HG02610 (cell line): Measurements from ENCODE around the gene ACY1.

ENCODE experiments used
- ATAC-seq: cut with Tn5 transposase; IDR thresholded peaks from one replicate; pipeline ENCODE4 v1.9.1; 2021; ENCODE audit warnings: mild to moderate bottlenecking, moderate library complexity; ENCODE audit not compliant: unreplicated experiment

Gene ACY1

DNA sequence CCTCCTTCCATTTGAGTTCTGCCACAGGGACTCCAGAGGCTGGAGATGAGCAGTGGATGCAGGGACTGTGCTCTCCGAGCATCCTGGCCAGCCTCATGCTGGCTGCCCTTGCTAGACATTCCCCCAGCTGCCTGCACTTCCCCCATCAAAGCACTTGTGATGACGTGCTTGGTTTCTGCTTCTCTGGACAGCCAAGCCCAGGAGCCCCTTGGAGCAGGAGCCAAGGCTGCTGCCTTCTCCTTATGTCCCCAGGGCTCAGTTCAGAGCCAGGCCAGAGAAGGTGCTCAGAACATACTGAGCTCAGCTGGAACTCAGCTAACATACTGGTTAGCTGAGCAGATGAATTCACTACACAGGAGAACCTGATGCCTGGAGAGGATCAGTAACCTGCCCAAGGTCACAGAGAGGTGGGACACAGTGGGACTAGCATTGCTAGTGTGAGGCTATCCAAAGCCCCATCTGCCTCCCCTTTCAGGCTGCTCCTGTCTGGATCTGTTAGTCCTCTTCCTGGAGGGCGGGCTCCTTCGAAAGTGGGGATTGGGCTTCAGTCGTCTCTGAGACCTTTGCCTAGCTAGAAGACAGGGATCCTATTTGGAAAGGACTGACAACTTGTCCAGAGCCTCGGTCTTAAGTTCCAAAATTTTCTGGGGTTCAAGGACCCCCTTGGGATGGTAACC lies 20.3 kb upstream of the ACY1 start:
- no peak for ATAC-seq

DNA sequence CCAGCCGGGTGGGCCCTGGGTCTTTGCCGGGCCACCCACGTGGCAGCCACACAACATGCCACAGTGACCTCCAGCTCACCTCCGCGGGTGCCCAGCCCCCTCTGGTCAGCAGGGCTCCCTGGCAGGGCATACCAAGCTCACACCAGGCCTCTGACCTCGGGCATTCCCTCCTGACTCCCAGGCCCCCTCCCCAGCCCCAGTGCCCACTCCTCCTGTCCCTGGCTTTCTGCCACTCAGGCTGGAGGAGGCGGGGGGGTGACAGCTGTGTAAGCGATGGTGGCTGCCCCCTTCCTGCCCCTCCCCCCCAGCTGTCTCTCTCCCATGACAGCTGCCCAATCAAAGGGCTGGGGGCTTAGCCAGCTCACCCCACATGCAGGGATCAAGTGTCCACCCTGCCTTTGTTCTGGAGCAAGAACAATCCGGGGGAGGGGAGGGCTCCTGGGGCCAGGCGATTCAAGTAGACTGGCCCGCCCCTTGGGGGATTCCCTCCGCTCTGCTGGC lies 19.3 kb upstream of the ACY1 start:
- no peak for ATAC-seq

DNA sequence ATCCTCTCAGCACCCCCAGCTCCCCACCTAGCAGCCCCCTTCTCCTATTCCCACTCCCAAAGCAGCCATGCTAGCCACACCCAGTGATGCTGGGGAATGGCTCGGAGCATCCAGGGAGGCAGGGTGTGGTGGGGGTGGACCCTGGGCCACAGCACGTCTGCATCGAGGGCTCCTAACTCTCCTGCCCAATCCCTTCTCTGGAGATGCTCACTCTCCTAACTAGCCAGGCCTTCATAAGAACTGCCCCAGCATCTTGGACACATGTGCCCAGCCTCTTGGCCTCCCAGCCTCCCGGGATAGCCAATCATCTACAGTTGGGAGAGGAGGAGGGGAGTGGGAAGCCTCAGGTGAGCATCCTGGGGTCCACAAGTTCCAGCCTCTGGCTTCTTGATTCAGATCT lies 18.8 kb upstream of the ACY1 start:
- ATAC-seq, result no peak

DNA sequence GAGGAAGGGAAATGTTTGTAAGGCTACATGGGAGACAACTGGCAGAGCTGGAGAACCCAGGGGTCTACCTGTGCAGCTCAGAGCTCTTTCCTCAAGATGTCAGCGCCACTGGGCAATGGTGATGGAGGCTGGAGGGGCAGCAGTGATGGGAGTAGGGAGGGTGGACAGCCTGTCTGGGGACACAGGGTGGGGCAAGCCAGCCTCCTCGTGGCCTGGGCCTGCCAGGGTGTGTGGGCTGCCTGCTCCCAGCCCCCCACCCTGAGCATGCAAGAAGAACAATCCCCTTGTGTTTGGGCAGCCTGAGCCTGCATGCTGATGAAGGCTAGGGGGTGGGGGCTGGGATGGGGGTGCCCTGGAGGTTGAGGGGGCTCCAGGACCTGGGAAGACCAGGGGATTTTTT lies 17.3 kb upstream of the ACY1 start:
- ATAC-seq, result no peak

DNA sequence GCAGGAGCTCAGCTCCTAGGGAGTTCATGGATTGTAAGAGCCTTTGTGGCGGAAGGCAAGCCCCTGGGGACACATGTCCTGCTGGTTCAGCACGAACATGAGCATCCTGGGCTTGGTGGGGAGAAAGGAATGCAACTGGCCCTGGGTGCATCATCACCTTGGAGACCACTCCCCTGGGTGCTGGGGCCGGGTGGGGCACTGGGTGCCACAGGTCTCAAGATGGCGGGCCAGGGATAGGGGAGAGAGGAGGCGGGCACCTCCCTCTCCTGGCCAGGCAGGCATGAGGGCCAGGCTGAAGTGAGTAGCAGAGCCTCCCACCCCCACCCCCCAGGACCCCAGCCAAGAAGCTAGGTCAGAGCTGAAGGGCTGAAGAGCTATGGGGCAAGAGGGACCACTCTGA lies 16.8 kb upstream of the ACY1 start:
- ATAC-seq, result no peak

DNA sequence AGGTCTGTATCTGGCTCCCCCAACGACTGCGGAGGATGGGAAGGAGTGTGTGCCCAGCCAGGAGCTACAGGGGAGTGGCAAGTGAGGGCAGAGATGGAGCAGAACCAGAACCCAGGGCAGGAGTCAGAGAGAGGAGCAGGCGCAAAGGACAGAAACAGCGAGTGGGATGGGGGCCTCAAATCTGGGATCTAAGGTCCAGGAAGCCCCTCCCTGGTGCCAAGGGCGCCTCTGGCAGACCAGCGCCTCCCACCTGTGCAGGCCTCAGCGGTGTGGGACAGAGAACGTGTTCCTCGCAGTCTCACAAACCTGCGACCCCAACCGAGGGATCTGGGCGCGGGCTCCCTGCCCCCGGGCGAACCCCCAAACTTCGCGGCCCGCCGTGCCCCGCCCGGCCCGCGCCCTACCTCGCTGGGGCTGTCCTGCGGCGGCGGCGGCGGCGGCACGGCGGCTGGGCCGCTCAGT lies 16.4 kb upstream of the ACY1 start:
- ATAC-seq, result no peak

DNA sequence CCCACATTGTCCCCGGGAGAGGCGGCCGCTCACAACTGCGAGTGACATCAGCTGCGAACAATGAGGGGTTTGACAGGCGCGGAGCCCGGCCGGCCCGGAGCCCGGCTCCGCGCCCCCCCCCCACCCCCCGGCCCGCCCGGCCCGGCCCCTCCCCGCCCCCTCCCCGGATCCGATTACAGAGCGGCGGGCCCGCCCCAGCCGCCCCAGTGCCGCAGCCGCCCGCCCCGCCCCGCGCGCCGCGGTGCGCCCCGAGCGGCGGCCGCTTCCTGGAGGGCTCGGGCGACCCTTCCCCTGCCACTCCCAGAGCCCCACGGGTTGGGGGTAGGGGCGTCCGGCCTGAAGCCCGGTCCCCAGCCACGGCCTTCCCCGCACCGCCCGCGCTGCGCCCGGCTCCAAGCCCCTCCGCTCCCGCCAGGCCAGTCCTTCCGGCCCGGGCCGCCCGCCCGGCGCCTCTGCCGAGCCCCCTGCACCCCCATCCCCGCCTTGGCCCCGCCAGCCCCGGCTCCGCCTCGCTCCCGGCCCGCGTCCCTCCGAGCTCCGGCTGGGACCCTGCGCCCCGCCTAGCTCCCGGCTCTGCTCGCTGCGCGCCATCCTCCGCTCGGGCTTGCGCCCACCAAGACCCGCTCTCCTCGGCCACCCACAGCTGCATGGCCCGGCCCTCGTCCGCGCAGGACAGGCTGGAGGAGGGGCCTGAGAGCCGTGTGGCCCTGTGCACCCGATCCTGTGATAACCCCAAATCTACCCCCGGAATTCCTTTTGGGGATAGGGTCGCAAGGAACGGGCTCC lies 15.8 kb upstream of the ACY1 start, which contains the start of gene PCBP4:
Gene PCBP4, minus strand, starts transcription at position 71 of the 786 bp plus-strand sequence. CDS start 6,214 bp downstream, outside the sequence.
- no peak for ATAC-seq

DNA sequence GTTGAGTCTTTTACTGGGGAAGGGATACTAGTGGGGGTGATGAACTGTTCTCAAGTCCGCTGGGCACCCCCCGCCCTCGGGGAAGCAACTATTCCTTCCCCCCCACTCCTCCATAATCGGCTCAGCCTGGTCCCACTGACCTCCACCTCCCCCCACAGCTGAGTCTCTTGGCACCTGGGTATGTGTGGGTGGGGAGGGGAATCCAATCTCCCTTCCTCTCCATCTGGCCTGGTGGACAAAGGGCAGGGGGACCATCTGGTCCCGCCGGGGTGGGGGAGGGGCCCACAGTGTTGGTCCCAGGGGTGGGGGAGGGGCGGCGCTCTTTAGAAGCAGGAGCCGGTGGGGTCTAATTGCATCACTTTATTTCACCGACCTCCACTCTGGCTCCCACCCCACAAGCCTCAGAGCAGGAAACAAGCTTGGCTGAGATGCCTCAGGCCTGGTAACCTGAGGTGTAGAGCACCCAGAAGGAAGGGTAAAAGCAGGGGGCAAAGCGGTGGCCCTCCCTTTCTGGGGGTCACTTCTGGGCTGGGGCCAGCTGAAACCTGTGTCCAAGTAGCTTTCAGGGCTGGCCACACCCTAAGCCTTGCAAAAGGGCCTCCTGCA lies 15.1 kb upstream of the ACY1 start:
- ATAC-seq, result no peak

DNA sequence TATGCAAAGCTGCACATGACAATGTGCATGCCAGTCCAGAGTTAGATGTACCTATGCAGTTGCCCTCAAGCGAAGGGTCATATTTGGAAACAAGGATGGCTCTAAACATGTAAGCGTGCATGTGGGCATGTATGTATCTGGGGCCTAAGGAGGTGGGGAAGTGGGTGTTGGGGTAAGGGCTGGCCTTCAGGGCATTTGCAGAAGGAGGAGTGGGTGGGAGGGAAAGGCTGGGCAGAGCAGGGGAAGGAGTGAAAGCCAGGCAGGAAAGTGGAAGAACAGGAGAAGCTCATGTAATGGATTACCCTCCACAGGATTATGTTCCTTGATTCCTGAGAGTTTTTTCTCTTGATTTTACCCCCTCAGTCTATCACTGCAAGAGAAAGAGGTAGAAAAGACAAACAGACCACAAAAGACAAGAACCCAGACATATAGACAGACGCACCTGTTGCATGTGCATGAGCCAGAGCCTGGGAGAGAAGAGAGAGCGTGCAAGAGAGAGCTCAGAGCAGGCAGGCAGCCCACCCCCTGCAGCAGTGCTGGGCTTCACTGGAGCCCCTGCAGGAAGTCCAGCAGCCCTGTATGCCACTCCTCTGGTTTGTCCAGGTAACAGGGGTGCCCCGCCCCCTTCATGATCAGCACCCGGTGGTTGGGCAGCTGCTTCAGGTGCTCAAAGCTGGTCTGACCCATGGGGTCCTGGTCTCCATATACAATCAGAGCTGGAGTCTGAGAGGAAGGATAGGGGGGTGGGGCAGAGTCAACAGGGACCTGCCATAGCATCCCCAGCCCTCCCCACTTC lies 14.3 kb upstream of the ACY1 start:
- ATAC-seq, result no peak

DNA sequence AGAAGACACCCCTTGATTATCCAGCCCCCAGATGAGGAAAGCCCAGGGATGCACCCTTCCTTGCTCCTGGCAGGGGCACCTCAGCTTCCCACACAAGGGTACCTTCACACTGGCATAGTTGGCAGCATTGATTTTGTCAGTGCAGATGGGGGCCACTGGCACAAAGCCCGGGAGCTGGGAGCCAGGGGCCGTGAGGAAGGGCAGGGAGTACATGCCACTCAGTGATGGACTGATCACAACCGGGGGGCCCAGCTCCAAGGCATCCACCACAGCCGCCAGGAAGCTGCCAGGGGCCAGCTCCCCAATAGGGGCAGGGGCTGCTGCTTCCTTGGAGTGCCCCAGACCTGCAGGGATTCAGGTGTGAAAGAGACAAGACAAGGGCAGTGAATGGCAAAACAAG lies 13.5 kb upstream of the ACY1 start:
- no peak for ATAC-seq

DNA sequence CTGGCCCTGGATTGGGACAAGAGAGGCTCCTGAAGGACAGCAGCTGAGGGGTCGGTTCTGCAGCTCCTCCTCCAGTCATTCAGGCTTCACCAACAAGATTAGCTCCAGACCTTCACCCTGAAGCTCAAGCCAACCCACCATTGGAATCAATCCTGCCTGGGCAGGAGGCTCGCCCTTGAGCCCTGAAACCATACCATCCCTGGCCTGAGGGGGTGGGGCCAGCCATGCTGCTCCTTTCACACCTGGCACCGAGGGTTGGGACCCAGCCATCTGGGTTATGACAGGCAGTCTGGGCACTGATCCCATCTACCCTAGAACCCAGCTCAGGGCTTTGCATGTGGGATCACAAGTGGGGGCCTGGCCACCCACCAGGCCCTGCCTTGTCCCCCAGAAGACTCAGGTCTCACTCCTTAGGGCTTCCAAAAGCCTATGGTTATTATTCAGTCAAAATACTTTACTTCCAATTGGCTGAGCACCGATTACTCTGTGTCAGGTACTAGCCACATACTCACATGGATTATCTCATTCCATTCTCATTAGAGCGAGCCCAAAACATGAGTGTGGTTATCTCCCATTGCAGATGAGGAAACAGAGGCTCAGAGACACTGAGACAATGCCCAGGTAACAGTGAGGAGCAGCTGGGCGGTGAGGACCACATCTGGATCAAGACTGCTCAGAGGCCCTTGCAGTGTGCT lies 12.6 kb upstream of the ACY1 start:
- no peak for ATAC-seq

DNA sequence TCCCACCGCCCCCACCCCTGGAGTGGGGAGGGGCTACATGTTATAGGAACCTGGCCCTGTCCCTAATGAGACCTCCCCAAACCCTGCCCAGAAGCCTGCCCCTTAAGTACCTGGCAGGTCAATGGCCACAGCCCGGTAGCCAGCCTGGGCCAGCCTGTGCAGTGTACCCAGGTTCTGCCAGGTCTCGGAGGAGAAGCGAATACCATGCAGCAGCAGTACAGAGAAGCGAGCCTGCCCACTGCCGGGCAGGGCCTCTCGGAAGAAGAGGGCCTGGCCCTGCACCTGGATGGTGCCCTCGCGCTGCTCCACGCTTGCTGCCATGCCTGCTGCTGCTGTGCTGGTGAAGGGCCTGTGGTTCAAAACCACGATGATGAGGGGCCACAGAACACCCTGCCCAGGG lies 12.0 kb upstream of the ACY1 start:
- ATAC-seq, result no peak

DNA sequence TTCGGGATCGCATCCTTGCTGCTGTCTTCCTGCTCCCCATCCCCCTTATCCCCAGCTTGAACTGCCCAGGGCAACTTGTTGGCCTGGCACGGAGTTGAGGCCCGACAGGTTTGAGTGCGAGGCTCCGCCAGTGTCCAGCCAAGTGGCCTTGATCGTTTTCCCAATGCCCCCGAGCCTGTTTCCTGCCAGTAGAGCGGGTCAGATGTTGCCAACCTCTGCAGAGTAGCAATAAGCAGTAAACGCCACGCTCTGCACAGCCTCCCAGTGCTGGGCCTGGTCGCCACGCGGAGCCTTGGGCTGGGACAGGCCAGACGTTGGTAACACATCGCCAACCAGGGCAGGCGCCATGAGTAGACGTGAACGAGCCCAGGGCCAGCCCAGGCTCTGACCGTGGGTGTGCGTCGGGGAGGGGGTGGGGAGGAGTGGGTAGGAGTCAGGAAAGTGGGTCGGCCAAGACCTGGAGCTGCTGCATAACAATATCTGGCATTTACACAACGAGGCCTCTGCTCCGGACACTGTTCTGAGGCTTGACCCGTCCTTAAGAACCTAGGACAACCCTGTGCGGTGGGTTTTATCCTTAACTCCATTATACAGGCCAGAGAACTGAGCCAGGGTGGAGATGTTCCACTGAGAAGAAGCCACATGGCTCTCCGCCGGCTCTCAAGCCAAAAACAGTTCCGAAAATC lies 8.9 kb upstream of the ACY1 start:
- ATAC-seq, result peak; percentile 15

DNA sequence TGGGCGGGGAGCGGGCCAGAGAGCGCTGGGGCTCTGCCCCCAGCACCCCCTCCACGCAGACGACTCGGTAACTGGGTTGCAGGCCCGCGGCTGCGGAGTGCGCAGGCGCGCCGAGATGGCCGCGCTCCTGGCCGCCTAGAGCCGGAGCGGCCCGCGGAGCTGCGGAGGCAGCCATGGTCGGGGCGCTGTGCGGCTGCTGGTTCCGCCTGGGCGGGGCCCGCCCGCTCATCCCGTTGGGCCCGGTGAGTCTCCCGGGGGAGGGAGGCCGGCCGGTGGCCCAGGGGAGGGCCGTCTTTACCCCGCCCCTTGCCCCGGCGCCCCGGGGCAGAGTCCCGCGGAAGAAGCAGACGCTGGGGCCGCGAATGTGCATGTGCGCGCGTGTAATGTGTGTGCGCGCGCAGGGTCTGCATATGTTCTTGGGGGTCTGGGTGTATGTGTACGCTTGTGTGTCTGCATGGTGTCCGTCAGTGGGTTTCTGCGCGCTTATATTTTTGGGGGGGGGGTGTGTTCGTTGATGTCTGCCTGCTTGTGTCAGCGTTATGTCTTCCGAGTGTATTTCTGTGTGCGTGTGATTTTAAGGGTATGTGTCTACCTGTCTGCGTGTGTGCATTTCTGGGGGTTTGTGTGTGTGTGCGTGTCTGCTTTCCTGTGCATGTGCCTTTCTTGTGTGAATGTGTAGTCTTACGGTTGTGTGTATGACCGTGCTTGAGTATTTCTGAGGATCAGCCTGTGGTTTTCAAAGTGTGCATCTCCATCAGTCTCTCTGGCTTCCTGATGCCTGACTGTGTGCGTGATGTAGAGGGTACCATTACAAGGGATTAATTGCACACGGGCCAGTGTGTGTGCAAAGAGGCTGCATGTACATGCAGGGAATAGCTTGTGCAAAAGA lies 8.1 kb upstream of the ACY1 start, which contains the start of gene ABHD14A:
Gene ABHD14A, plus strand, starts transcription at position 102 of the 889 bp plus-strand sequence. Its CDS starts 72 bp downstream, at position 174.
- ATAC-seq, result peak; percentile 56

DNA sequence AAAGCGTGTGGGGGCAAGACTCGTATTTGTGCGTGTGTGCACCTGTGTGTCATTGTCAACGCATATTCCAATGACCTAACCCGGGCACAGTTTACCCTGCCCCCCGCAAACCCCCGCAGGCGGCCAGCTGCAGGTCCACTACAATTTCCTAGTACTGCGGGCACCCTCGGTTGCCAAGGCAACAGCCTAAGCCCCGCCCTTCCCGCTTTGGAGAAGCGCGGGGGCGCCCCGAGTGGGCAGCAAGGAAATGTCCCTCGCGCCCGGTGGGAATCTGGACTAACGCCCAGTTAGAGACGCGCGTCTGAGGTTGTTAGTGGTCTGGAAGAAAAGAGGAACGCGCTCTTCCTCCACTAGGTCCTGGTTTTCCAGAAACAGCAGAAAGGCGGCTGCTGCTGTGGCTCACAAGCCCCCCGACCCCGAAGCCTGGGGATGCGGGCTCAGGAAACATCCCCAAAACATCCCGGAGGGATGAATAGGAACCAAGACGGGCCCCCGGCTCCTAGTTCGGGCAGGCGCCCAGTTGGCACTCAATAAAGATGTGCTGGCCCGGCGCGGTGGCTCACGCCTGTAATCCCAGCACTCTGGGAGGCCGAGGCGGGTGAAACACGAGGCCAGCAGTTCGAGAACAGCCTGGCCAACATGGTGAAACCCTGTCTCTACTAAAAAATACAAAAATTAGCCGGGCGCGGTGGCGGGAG lies 7.3 kb upstream of the ACY1 start:
- no peak for ATAC-seq

DNA sequence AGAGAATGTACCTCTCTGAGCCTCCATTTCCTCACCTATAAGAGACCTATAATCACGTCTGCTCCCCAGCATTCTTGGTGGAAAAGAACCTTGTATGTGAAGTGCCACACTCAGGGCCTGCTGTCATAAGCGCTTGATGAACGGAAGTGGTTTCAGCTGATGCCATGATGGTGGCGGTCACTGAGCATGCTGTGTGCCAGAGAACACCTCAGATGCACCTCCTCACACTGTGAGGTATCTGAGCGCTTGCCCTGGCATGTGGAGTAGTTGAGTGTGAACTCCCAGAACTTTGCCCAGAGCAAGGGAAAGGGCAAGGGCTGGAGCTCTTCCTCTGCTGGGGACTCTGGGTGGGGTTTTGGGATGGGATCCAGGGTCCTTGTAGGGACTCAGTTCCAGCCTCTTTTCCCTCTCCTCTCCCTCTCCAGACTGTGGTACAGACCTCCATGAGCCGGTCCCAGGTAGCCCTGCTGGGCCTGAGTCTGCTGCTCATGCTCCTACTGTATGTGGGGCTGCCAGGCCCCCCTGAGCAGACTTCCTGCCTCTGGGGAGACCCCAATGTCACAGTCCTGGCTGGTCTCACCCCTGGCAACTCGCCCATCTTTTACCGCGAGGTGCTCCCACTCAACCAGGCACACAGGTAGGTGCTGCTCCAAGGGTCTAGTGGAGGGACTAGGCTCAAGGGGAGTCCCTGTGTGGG lies 5.7 kb upstream of the ACY1 start:
- no peak for ATAC-seq

DNA sequence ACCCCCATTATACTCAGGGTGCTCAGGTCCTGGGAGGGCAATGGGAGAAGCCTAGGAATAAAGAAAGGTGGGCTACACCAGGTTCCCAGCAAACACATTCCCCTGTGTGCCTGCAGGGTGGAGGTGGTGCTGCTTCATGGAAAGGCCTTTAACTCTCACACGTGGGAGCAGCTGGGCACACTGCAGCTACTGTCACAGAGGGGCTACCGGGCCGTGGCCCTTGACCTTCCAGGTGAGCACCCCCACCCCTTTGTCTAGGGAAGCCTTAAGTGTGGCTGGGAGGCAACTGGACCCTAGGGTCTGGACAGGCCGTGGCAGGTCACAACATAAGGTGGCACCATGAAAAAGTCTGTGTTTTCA lies 5.2 kb upstream of the ACY1 start:
- ATAC-seq, result no peak

DNA sequence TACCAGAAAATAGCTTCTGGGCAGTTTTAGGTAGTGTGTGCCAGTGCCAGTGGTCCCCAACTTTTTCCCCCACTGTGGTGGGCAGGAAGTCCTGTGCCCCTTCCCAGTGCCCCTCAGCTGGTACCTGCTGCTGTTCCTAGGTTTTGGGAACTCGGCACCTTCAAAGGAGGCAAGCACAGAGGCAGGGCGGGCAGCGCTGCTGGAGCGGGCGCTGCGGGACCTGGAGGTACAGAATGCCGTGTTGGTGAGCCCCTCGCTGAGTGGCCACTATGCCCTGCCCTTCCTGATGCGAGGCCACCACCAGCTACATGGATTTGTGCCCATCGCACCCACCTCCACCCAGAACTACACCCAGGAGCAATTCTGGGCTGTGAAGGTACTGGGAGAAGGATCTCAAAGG lies 3.1 kb upstream of the ACY1 start:
- no peak for ATAC-seq
